GM23338 (cell line): ENCODE data around the gene VSIG10. TPM values are rescaled to one million over a fixed set of nuclear protein-coding genes. Genes with fewer than 3 reads are reported as not detected.

Source experiments
- ATAC-seq: fragments of 200-7000 bp; cut with Tn5 transposase; 3 replicates; pipeline ENCODE4 v1.9.1; 2020
- DNase-seq: peaks from one replicate; pipeline ENCODE4 v3.0.0-alpha.2; 2015; ENCODE audit warnings: low spot score
- H2AFZ ChIP-seq: fragments of 200-600 bp; sonication (generic); 2 replicates; pipeline ENCODE4 v1.8.0; 2016; ENCODE audit warnings: antibody characterized with exemption, mild to moderate bottlenecking, moderate library complexity
- H3F3A ChIP-seq: fragments of 200-600 bp; sonication (generic); replicated peaks from 2 replicates; pipeline ENCODE4 v1.8.0; 2017; ENCODE audit warnings: antibody characterized with exemption, mixed run types, low read depth
- H3K27ac ChIP-seq: fragments of 200-600 bp; sonication (generic); 2 replicates; pipeline ENCODE4 v1.6.1; 2016; ENCODE audit warnings: low read depth
- H3K27me3 ChIP-seq: fragments of 200-600 bp; sonication (generic); 2 replicates; pipeline ENCODE4 v1.8.0; 2016; ENCODE audit warnings: mild to moderate bottlenecking, mixed run types, moderate library complexity; ENCODE audit not compliant: insufficient read depth
- H3K36me3 ChIP-seq: fragments of 200-600 bp; sonication (generic); 2 replicates; pipeline ENCODE4 v1.8.0; 2016; ENCODE audit warnings: mild to moderate bottlenecking; ENCODE audit not compliant: insufficient read depth
- H3K4me1 ChIP-seq: fragments of 200-600 bp; sonication (generic); 2 replicates; pipeline ENCODE4 v1.8.0; 2016; ENCODE audit warnings: mild to moderate bottlenecking, moderate library complexity; ENCODE audit not compliant: insufficient read depth
- H3K4me2 ChIP-seq: fragments of 200-600 bp; sonication (generic); 2 replicates; pipeline ENCODE4 v1.7.1; 2017; ENCODE audit warnings: mixed run types
- H3K4me3 ChIP-seq: fragments of 200-600 bp; sonication (generic); 2 replicates; pipeline ENCODE4 v1.6.1; 2016; ENCODE audit warnings: mixed run types
- H3K79me2 ChIP-seq: fragments of 200-600 bp; sonication (generic); replicated peaks from 2 replicates; pipeline ENCODE4 v1.8.0; 2017; ENCODE audit warnings: mild to moderate bottlenecking; ENCODE audit not compliant: insufficient read depth
- H3K9me2 ChIP-seq: fragments of 200-600 bp; sonication (generic); 2 replicates; pipeline ENCODE4 v1.8.0; 2017; ENCODE audit not compliant: insufficient read depth
- H4K20me1 ChIP-seq: fragments of 200-600 bp; sonication (generic); replicated peaks from 2 replicates; pipeline ENCODE4 v1.8.0; 2017; ENCODE audit warnings: mild to moderate bottlenecking; ENCODE audit not compliant: insufficient read depth
- H3K27ac Mint-ChIP-seq: 2 replicates; pipeline ENCODE4 v1.8.0; 2020; ENCODE audit warnings: inconsistent platforms, mild to moderate bottlenecking, moderate library complexity, mixed read lengths
- H3K27me3 Mint-ChIP-seq: 3 replicates; pipeline ENCODE4 v1.8.0; 2022; ENCODE audit warnings: low read depth, mild to moderate bottlenecking, moderate library complexity, mixed read lengths, inconsistent platforms; ENCODE audit not compliant: insufficient read depth, poor library complexity
- H3K36me3 Mint-ChIP-seq: 3 replicates; pipeline ENCODE4 v1.8.0; 2021; ENCODE audit warnings: low read depth, mild to moderate bottlenecking, inconsistent platforms, moderate library complexity, mixed read lengths
- H3K4me1 Mint-ChIP-seq: 3 replicates; pipeline ENCODE4 v1.8.0; 2020; ENCODE audit warnings: mild to moderate bottlenecking, inconsistent platforms, mixed read lengths
- H3K4me3 Mint-ChIP-seq: 3 replicates; pipeline ENCODE4 v1.8.0; 2021; ENCODE audit warnings: moderate library complexity, mild to moderate bottlenecking, inconsistent platforms, mixed read lengths
- H3K9me3 Mint-ChIP-seq: 3 replicates; pipeline ENCODE4 v1.8.0; 2020; ENCODE audit warnings: moderate library complexity, mild to moderate bottlenecking, inconsistent platforms, mixed read lengths
- CTCF ChIP-seq, 2 experiments: fragments of 200-600 bp in 1 of 2; sonication (generic) in 1 of 2; conservative IDR thresholded peaks; 2 replicates each; pipeline versions ENCODE4 v1.5.1 to v1.6.1; 2016 to 2017; ENCODE audit warnings: antibody characterized with exemption in 2 of 2, low read depth in 2 of 2, mild to moderate bottlenecking in 2 of 2, moderate library complexity in 1 of 2
- ETS1 ChIP-seq: IDR thresholded peaks from 2 replicates; pipeline ENCODE4 v1.6.1; 2016; ENCODE audit warnings: antibody characterized with exemption
- EZH2phosphoT487 ChIP-seq: fragments of 200-600 bp; sonication (generic); IDR thresholded peaks from one replicate; pipeline ENCODE4 v1.8.1; 2018; ENCODE audit warnings: antibody characterized with exemption; ENCODE audit not compliant: unreplicated experiment
- POLR2AphosphoS5 ChIP-seq: IDR thresholded peaks from 2 replicates; pipeline ENCODE4 v1.6.1; 2016; ENCODE audit warnings: antibody characterized with exemption, low read depth
- ZNF114 ChIP-seq: fragments of 250-450 bp; sonication (Bioruptor Pico); IDR thresholded peaks from 2 replicates; pipeline ENCODE4 v1.5.0; 2020; ENCODE audit warnings: mild to moderate bottlenecking, moderate library complexity
- ZNF462 ChIP-seq: fragments of 250-450 bp; sonication (Bioruptor Pico); IDR thresholded peaks from 2 replicates; pipeline ENCODE4 v1.5.0; 2020; ENCODE audit warnings: mild to moderate bottlenecking, moderate library complexity
- polyA plus RNA-seq: library from polyadenylated mRNA; unstranded; fragments of >200 nt; fragmentation: Nextera tagmentation; extraction: Ambion mirVana; gene quantifications from 2 replicates; pipeline ENCODE4 v1.2.1, GENCODE V29; 2016
- total RNA-seq: library from RNA; depleted of rRNA; stranded (reverse); fragments of >200 nt; shearing (Covaris generic); gene quantifications from 2 replicates; pipeline ENCODE4 v1.2.3, GENCODE V29; 2014

VSIG10 gene
- total and polyA plus RNA-seq, 2 experiments from 2014 or later = 52.1 to 98.5 TPM

DNA sequence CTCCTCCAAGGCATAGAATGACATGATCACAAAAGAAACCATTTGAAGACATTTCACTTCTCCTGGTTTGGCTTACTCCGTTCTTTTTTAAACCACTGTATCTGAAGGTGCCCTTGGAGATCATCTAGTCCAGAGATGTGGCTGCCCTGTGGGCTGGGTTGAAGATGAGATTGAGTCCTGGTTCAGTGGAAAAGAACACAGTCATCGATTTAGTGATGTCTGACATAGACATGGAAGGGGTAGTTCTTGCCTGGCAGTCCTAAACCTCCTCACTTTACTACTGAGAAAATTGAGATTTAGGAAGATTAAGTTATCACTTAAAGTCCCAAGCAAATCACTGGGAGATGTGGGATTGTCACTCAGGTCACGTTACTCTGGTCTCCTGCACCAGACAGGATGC, 2.8 kb downstream of the VSIG10 start:
- Mint-ChIP-seq H3K27me3 (peaks cover 2% of the 10 kb centered on the region), H3K36me3 (peaks cover 31% of the 10 kb centered on the region), H3K27ac (no peak overlapping the region), H3K4me3 (no peak overlapping the region), H3K4me1 (peaks cover 18% of the 10 kb centered on the region), H3K9me3 (no peaks in the 10 kb centered on the region; the same call in 2 of the 3 replicates)
- ATAC-seq (no peak), DNase-seq (no peak)
- Histone ChIP-seq H4K20me1 (no peaks in the 10 kb centered on the region; the same call in none of the 2 replicates), H3K79me2 (peaks cover 85% of the 10 kb centered on the region), H3K27me3 (no peaks in the 10 kb centered on the region), H3K4me2 (peak overlapping the region; percentile 98; the same call in 1 of the 2 replicates), H2AFZ (no peak overlapping the region), H3F3A (peaks cover 11% of the 10 kb centered on the region), H3K27ac (0 out of 2 replicates have a peak overlapping the region, but pooled peaks have one; percentile 39), H3K9me2 (no peaks in the 10 kb centered on the region), H3K4me1 (peaks cover 23% of the 10 kb centered on the region), H3K36me3 (peaks cover 15% of the 10 kb centered on the region), H3K4me3 (no peak overlapping the region)
- TF ChIP-seq EZH2phosphoT487 (no peak), ZNF114 (no peak), CTCF (conservative IDR thresholded peaks at IDR 0.05; ENCODE audit: low read depth in 2 of 2) (no peak), ZNF462 (CRISPR knock-in tag) (no peak), POLR2AphosphoS5 (no peak), ETS1 (no peak)
